ENCODE results near the gene TTLL6.

Gene TTLL6

GRCh38 chr17:48759288-48759687, 57.7 kb downstream of the TTLL6 start:
- DNase-seq: no peak

GRCh38 chr17:48757524-48757961, 59.5 kb downstream of the TTLL6 start:
- no peak for DNase-seq

- no peak for DNase-seq
Observed at GRCh38 chr17:48756830-48757251, 60.2 kb downstream of the TTLL6 start.

- DNase-seq: no peak
Observed at GRCh38 chr17:48755356-48755755, 61.7 kb downstream of the TTLL6 start.

- DNase-seq: no peak
Observed at GRCh38 chr17:48754500-48755261, 62.3 kb downstream of the TTLL6 start.

GRCh38 chr17:48753794-48754499, 63.1 kb downstream of the TTLL6 start:
- DNase-seq: no peak

- DNase-seq: no peak
Observed at GRCh38 chr17:48752399-48753288, 64.4 kb downstream of the TTLL6 start.

GRCh38 chr17:48751733-48752398, 65.2 kb downstream of the TTLL6 start:
- no peak for DNase-seq

- DNase-seq: no peak
Observed at GRCh38 chr17:48751172-48751571, 65.9 kb downstream of the TTLL6 start.

GRCh38 chr17:48749621-48750553, 67.1 kb downstream of the TTLL6 start:
- DNase-seq: no peak

GRCh38 chr17:48748718-48749566, 68.1 kb downstream of the TTLL6 start:
- DNase-seq: no peak

GRCh38 chr17:48747445-48748363, 69.3 kb downstream of the TTLL6 start:
- DNase-seq: no peak

GRCh38 chr17:48746916-48747444, 70.0 kb downstream of the TTLL6 start:
- DNase-seq: no peak

GRCh38 chr17:48745381-48746275, 71.4 kb downstream of the TTLL6 start:
- no peak for DNase-seq

- no peak for DNase-seq
Observed at GRCh38 chr17:48740537-48740936, 76.5 kb downstream of the TTLL6 start.

GRCh38 chr17:48738803-48739526, 78.1 kb downstream of the TTLL6 start:
- no peak for DNase-seq

- DNase-seq: no peak
Observed at GRCh38 chr17:48738424-48738802, 78.6 kb downstream of the TTLL6 start.
